Peyer's patch (tissue), 4 donors: ENCODE measurements around the gene UBE3A. TPM values are rescaled to one million over a fixed set of nuclear protein-coding genes. Genes with fewer than 3 reads are reported as not detected.

Experiments used
- DNase-seq, 3 donors: peaks; one replicate each; pipeline ENCODE4 v3.0.0-alpha.2; 2017 to 2019
- H3K27ac ChIP-seq, 4 donors: fragments of 200-600 bp; sonication (generic); one replicate each; pipeline ENCODE4 v1.5.1; 2016 to 2019
- H3K27me3 ChIP-seq, 2 donors: fragments of 200-600 bp; sonication (generic); one replicate each; pipeline ENCODE4 v1.5.1; 2019
- H3K36me3 ChIP-seq, 3 donors: fragments of 200-600 bp; sonication (generic); one replicate each; pipeline ENCODE4 v1.5.1; 2016 to 2019
- H3K4me1 ChIP-seq, 4 donors: fragments of 200-600 bp; sonication (generic); one replicate each; pipeline ENCODE4 v1.5.1; 2016 to 2019
- H3K4me3 ChIP-seq, 4 donors: fragments of 200-600 bp; sonication (generic); 1 replicate in 3 of 4; 2 replicates in 1 of 4; pipeline ENCODE4 v1.5.1; 2016 to 2019; ENCODE audit warnings: mild to moderate bottlenecking in 1 of 4
- H3K9me3 ChIP-seq, 4 donors: fragments of 200-600 bp; sonication (generic); one replicate each; pipeline ENCODE4 v1.5.1; 2016 to 2019; ENCODE audit warnings: mild to moderate bottlenecking in 1 of 4
- CTCF ChIP-seq, 6 experiments: fragments of 450-650 bp in 4 of 6; fragments of 200-600 bp in 2 of 6; sonication (generic) in 1 of 6; IDR thresholded peaks; one replicate each; pipeline ENCODE4 v1.5.1; 2017 to 2019; ENCODE audit warnings: antibody characterized with exemption in 6 of 6, mild to moderate bottlenecking in 3 of 6, moderate library complexity in 1 of 6
- POLR2A ChIP-seq, 2 donors: fragments of 450-650 bp; IDR thresholded peaks; one replicate each; pipeline ENCODE4 v1.5.1; 2017; ENCODE audit warnings: antibody characterized with exemption in 2 of 2, mild to moderate bottlenecking in 2 of 2, moderate library complexity in 2 of 2
- total RNA-seq, 4 donors: library from RNA; depleted of rRNA; stranded (reverse); fragments of >200 nt; gene quantifications; one replicate each; pipeline ENCODE4 v1.1.0, GENCODE V29; 2016

Gene UBE3A
- total RNA-seq, result 100 to 1,000 TPM in 2 of 4 donors, 10 to 100 TPM in 2; 52.9 to 106 (median 95.2) TPM

GRCh38 chr15:25438601-25439368, at the start of gene UBE3A:
UBE3A (minus strand) TSS chr15:25439024; CDS start chr15:25409107, 29,917 bp downstream.
- H3K4me3 ChIP-seq, result peak within 1 kb of the TSS; percentile 61 to 98 (median 92)
- DNase-seq, result peak; percentile 87 to 95 (median 93)
- TF ChIP-seq CTCF (IDR thresholded peaks at IDR 0.05), result peak in 1 of 6 experiments; percentile 12
- peak; percentile 56 to 63 for TF ChIP-seq POLR2A (IDR thresholded peaks at IDR 0.05)
- H3K27ac ChIP-seq, result peak within 1 kb of the TSS; percentile 94 to 98 (median 95)
- peaks cover 0 to 4% (median 0%) of the 10 kb centered on the region in 3 donors for H3K36me3 ChIP-seq
- H3K4me1 ChIP-seq, result peaks cover 0 to 15% (median 5%) of the 10 kb centered on the region in 4 donors
- no peaks in the 10 kb centered on the region for H3K9me3 ChIP-seq
- H3K27me3 ChIP-seq, result no peaks in the 10 kb centered on the region

GRCh38 chr15:25487226-25487884, 48.5 kb upstream of the UBE3A start:
- H3K27ac ChIP-seq, result no peak overlapping the region
- DNase-seq, result no peak
- H3K36me3 ChIP-seq, result no peaks in the 10 kb centered on the region
- H3K27me3 ChIP-seq, result no peaks in the 10 kb centered on the region
- no peak overlapping the region for H3K4me3 ChIP-seq
- H3K9me3 ChIP-seq, result peaks cover 0 to 27% (median 0%) of the 10 kb centered on the region in 4 donors
- TF ChIP-seq CTCF (IDR thresholded peaks at IDR 0.05) (no peak), POLR2A (IDR thresholded peaks at IDR 0.05) (no peak)
- H3K4me1 ChIP-seq, result no peaks in the 10 kb centered on the region

GRCh38 chr15:25486051-25486450, 47.2 kb upstream of the UBE3A start:
- DNase-seq, result no peak
- Histone ChIP-seq H3K4me3 (no peak overlapping the region), H3K4me1 (no peaks in the 10 kb centered on the region), H3K9me3 (peaks cover 0 to 23% (median 0%) of the 10 kb centered on the region in 4 donors), H3K27ac (no peak overlapping the region), H3K36me3 (no peaks in the 10 kb centered on the region), H3K27me3 (no peaks in the 10 kb centered on the region)
- TF ChIP-seq CTCF (IDR thresholded peaks at IDR 0.05), result no peak
- TF ChIP-seq POLR2A (IDR thresholded peaks at IDR 0.05), result no peak

GRCh38 chr15:25481208-25481859, 42.5 kb upstream of the UBE3A start:
- H3K27ac ChIP-seq, result no peak overlapping the region
- DNase-seq, result no peak
- H3K27me3 ChIP-seq, result no peaks in the 10 kb centered on the region
- TF ChIP-seq POLR2A (IDR thresholded peaks at IDR 0.05) (no peak), CTCF (IDR thresholded peaks at IDR 0.05) (no peak)
- no peaks in the 10 kb centered on the region for H3K4me1 ChIP-seq
- no peak overlapping the region for H3K4me3 ChIP-seq
- no peaks in the 10 kb centered on the region for H3K9me3 ChIP-seq
- H3K36me3 ChIP-seq, result no peaks in the 10 kb centered on the region

GRCh38 chr15:25478313-25478712, 39.5 kb upstream of the UBE3A start:
- DNase-seq, result no peak
- no peak for TF ChIP-seq CTCF (IDR thresholded peaks at IDR 0.05)
- no peak for TF ChIP-seq POLR2A (IDR thresholded peaks at IDR 0.05)
- H3K4me3 ChIP-seq, result no peak overlapping the region
- no peaks in the 10 kb centered on the region for H3K4me1 ChIP-seq
- H3K9me3 ChIP-seq, result no peaks in the 10 kb centered on the region
- no peaks in the 10 kb centered on the region for H3K36me3 ChIP-seq
- no peak overlapping the region for H3K27ac ChIP-seq
- no peaks in the 10 kb centered on the region for H3K27me3 ChIP-seq
